HAP-1 (cell line): Measurements from ENCODE around the gene MAP2K4.

Experiments
- DNase-seq, 2 experiments: peaks; one replicate each; pipeline ENCODE4 v3.0.0-alpha.2; 2016 to 2020; ENCODE audit warnings: low spot score in 2 of 2
- H3K27me3 ChIP-seq: fragments of 250-450 bp; sonication (Bioruptor Pico); 2 replicates; pipeline ENCODE4 v1.5.1; 2020; ENCODE audit warnings: low read depth, mild to moderate bottlenecking, moderate library complexity
- H3K36me3 ChIP-seq: fragments of 250-450 bp; sonication (Bioruptor Pico); replicated peaks from 2 replicates; pipeline ENCODE4 v1.5.1; 2020; ENCODE audit warnings: mild to moderate bottlenecking
- H3K4me1 ChIP-seq: fragments of 250-450 bp; sonication (Bioruptor Pico); 2 replicates; pipeline ENCODE4 v1.5.1; 2020; ENCODE audit warnings: mild to moderate bottlenecking
- H3K4me3 ChIP-seq: fragments of 250-450 bp; sonication (Bioruptor Pico); 2 replicates; pipeline ENCODE4 v1.5.1; 2020; ENCODE audit warnings: mild to moderate bottlenecking, moderate library complexity
- H3K9me3 ChIP-seq: fragments of 250-450 bp; sonication (Bioruptor Pico); 2 replicates; pipeline ENCODE4 v1.5.1; 2020; ENCODE audit warnings: mild to moderate bottlenecking, moderate library complexity
- in situ Hi-C: fragments of 300-500 bp; cut with MboI; formaldehyde crosslinking; loops from 3 replicates; pipeline ENCODE4 v1.14.3; 2020; ENCODE audit warnings: low sequenced_read_pairs, inconsistent platforms, mixed read lengths

Gene MAP2K4

GRCh38 chr17:12047681-12048376 is 27.2 kb downstream of the MAP2K4 start:
- H3K9me3 ChIP-seq, result no peaks in the 10 kb centered on the region
- H3K4me3 ChIP-seq, result no peak overlapping the region
- in situ Hi-C loops, result no loop called here
- H3K27me3 ChIP-seq, result no peaks in the 10 kb centered on the region
- H3K4me1 ChIP-seq, result peaks cover 27% of the 10 kb centered on the region
- no peaks in the 10 kb centered on the region for H3K36me3 ChIP-seq
- peak; percentile 11 to 26 for DNase-seq

- peaks cover 27% of the 10 kb centered on the region for H3K4me1 ChIP-seq
- H3K4me3 ChIP-seq, result no peak overlapping the region
- no peaks in the 10 kb centered on the region for H3K9me3 ChIP-seq
- no peak for DNase-seq
- in situ Hi-C loops, result no loop called here
- H3K27me3 ChIP-seq, result no peaks in the 10 kb centered on the region
- H3K36me3 ChIP-seq, result no peaks in the 10 kb centered on the region
Measured at GRCh38 chr17:12048843-12049473, 28.3 kb downstream of the MAP2K4 start.

- DNase-seq, result no peak
- H3K9me3 ChIP-seq, result no peaks in the 10 kb centered on the region
- in situ Hi-C loops, result no loop called here
- no peaks in the 10 kb centered on the region for H3K36me3 ChIP-seq
- H3K4me1 ChIP-seq, result peaks cover 27% of the 10 kb centered on the region
- no peaks in the 10 kb centered on the region for H3K27me3 ChIP-seq
- no peak overlapping the region for H3K4me3 ChIP-seq
Measured at GRCh38 chr17:12050646-12051225, 30.1 kb downstream of the MAP2K4 start.

- DNase-seq, result no peak
- H3K4me3 ChIP-seq, result no peak overlapping the region
- peaks cover 14% of the 10 kb centered on the region for H3K4me1 ChIP-seq
- H3K36me3 ChIP-seq, result no peaks in the 10 kb centered on the region
- no peaks in the 10 kb centered on the region for H3K27me3 ChIP-seq
- in situ Hi-C loops, result no loop called here
- H3K9me3 ChIP-seq, result no peaks in the 10 kb centered on the region
Measured at GRCh38 chr17:12053552-12053951, 32.9 kb downstream of the MAP2K4 start.

- H3K36me3 ChIP-seq, result no peaks in the 10 kb centered on the region
- H3K4me1 ChIP-seq, result peaks cover 14% of the 10 kb centered on the region
- DNase-seq, result no peak
- H3K27me3 ChIP-seq, result no peaks in the 10 kb centered on the region
- H3K4me3 ChIP-seq, result no peak overlapping the region
- in situ Hi-C loops, result no loop called here
- no peaks in the 10 kb centered on the region for H3K9me3 ChIP-seq
Measured at GRCh38 chr17:12055889-12056288, 35.2 kb downstream of the MAP2K4 start.

- DNase-seq, result no peak
- in situ Hi-C loops, result no loop called here
- no peaks in the 10 kb centered on the region for H3K36me3 ChIP-seq
- H3K9me3 ChIP-seq, result no peaks in the 10 kb centered on the region
- peaks cover 9% of the 10 kb centered on the region for H3K4me1 ChIP-seq
- H3K27me3 ChIP-seq, result no peaks in the 10 kb centered on the region
- no peak overlapping the region for H3K4me3 ChIP-seq
Measured at GRCh38 chr17:12057520-12057919, 36.8 kb downstream of the MAP2K4 start.

- Histone ChIP-seq H3K4me1 (peaks cover 9% of the 10 kb centered on the region), H3K4me3 (no peak overlapping the region), H3K36me3 (no peaks in the 10 kb centered on the region), H3K27me3 (no peaks in the 10 kb centered on the region), H3K9me3 (no peaks in the 10 kb centered on the region)
- in situ Hi-C loops, result no loop called here
- DNase-seq, result no peak
Measured at GRCh38 chr17:12058535-12058934, 37.9 kb downstream of the MAP2K4 start.

- no peaks in the 10 kb centered on the region for H3K36me3 ChIP-seq
- in situ Hi-C loops, result no loop called here
- H3K27me3 ChIP-seq, result no peaks in the 10 kb centered on the region
- no peak for DNase-seq
- no peaks in the 10 kb centered on the region for H3K9me3 ChIP-seq
- H3K4me3 ChIP-seq, result no peak overlapping the region
- no peaks in the 10 kb centered on the region for H3K4me1 ChIP-seq
Measured at GRCh38 chr17:12062249-12062648, 41.6 kb downstream of the MAP2K4 start.

GRCh38 chr17:12064395-12064794 is 43.7 kb downstream of the MAP2K4 start:
- in situ Hi-C loops, result no loop called here
- no peaks in the 10 kb centered on the region for H3K9me3 ChIP-seq
- no peaks in the 10 kb centered on the region for H3K4me1 ChIP-seq
- no peaks in the 10 kb centered on the region for H3K36me3 ChIP-seq
- DNase-seq, result no peak
- H3K27me3 ChIP-seq, result no peaks in the 10 kb centered on the region
- H3K4me3 ChIP-seq, result no peak overlapping the region

GRCh38 chr17:12067485-12067884 is 46.8 kb downstream of the MAP2K4 start:
- H3K9me3 ChIP-seq, result no peaks in the 10 kb centered on the region
- in situ Hi-C loops, result no loop called here
- H3K4me1 ChIP-seq, result no peaks in the 10 kb centered on the region
- H3K4me3 ChIP-seq, result no peak overlapping the region
- H3K36me3 ChIP-seq, result no peaks in the 10 kb centered on the region; the same call in 1 of the 2 replicates
- H3K27me3 ChIP-seq, result no peaks in the 10 kb centered on the region
- no peak for DNase-seq

- no peak for DNase-seq
- H3K36me3 ChIP-seq, result no peaks in the 10 kb centered on the region; the same call in 1 of the 2 replicates
Measured at GRCh38 chr17:12068946-12069345, 48.3 kb downstream of the MAP2K4 start.

GRCh38 chr17:12070561-12070960 is 49.9 kb downstream of the MAP2K4 start:
- no peaks in the 10 kb centered on the region; the same call in 1 of the 2 replicates for H3K36me3 ChIP-seq
- H3K4me3 ChIP-seq, result no peak overlapping the region
- no peak for DNase-seq
- H3K27me3 ChIP-seq, result no peaks in the 10 kb centered on the region
- in situ Hi-C loops, result no loop called here
- no peaks in the 10 kb centered on the region for H3K9me3 ChIP-seq
- H3K4me1 ChIP-seq, result no peaks in the 10 kb centered on the region

More at GRCh38 chr17:12068946-12069345, 48.3 kb downstream of the MAP2K4 start:
- Histone ChIP-seq H3K27me3 (no peaks in the 10 kb centered on the region), H3K9me3 (no peaks in the 10 kb centered on the region), H3K4me1 (no peaks in the 10 kb centered on the region), H3K4me3 (no peak overlapping the region)
- in situ Hi-C loops, result no loop called here

GRCh38 chr17:12074346-12074745 is 53.7 kb downstream of the MAP2K4 start:
- no peak for DNase-seq
- Histone ChIP-seq H3K27me3 (no peaks in the 10 kb centered on the region), H3K9me3 (no peaks in the 10 kb centered on the region), H3K4me1 (peaks cover 6% of the 10 kb centered on the region), H3K4me3 (no peak overlapping the region), H3K36me3 (no peaks in the 10 kb centered on the region; the same call in 1 of the 2 replicates)
- in situ Hi-C loops, result no loop called here

GRCh38 chr17:12077773-12078172 is 57.1 kb downstream of the MAP2K4 start:
- no peaks in the 10 kb centered on the region for H3K27me3 ChIP-seq
- H3K36me3 ChIP-seq, result no peaks in the 10 kb centered on the region; the same call in 1 of the 2 replicates
- no peak for DNase-seq
- in situ Hi-C loops, result no loop called here
- H3K9me3 ChIP-seq, result no peaks in the 10 kb centered on the region
- no peak overlapping the region for H3K4me3 ChIP-seq
- H3K4me1 ChIP-seq, result peaks cover 6% of the 10 kb centered on the region
